Measurements from ENCODE around the gene SMIM10L2A. TPM values are rescaled to one million over a fixed set of nuclear protein-coding genes. Genes with fewer than 3 reads are reported as not detected.

Gene SMIM10L2A
- total RNA-seq, 2 donors from 2014 or later: 0.27 to 0.35 TPM

DNA sequence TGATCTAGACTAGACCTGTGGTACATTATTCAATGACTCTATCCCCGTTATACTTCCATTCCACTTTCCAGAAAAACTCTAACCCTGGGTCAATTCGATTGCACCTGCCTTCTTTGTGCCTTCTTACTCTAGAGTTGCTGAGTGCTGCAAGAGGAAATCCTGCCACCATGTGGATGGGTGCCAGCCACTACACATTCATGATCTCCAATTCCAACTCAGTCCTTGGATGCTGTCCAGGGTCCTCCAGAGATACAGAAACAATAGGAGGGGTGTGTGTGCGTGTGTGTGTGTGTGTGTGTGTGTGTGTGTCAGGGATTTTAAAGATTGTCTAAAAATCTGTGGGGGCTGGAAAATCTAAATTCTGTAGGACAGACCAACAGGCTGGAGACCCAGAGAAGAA, 55.8 kb downstream of the SMIM10L2A start:
- Histone ChIP-seq H3K4me1 (no peaks in the 10 kb centered on the region), H3K27me3 (no peaks in the 10 kb centered on the region), H3K4me3 (no peak overlapping the region), H3K27ac (no peak overlapping the region), H3K9ac (ENCODE audit: low read depth in 2 of 2, low read length in 2 of 2) (no peak overlapping the region), H3K9me3 (no peaks in the 10 kb centered on the region), H3K36me3 (no peaks in the 10 kb centered on the region)
- intact Hi-C loops (cut with DNase I): no loop called here
- TF ChIP-seq, protein P1, sequence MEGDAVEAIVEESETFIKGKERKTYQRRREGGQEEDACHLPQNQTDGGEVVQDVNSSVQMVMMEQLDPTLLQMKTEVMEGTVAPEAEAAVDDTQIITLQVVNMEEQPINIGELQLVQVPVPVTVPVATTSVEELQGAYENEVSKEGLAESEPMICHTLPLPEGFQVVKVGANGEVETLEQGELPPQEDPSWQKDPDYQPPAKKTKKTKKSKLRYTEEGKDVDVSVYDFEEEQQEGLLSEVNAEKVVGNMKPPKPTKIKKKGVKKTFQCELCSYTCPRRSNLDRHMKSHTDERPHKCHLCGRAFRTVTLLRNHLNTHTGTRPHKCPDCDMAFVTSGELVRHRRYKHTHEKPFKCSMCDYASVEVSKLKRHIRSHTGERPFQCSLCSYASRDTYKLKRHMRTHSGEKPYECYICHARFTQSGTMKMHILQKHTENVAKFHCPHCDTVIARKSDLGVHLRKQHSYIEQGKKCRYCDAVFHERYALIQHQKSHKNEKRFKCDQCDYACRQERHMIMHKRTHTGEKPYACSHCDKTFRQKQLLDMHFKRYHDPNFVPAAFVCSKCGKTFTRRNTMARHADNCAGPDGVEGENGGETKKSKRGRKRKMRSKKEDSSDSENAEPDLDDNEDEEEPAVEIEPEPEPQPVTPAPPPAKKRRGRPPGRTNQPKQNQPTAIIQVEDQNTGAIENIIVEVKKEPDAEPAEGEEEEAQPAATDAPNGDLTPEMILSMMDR (IDR thresholded peaks at IDR 0.05): no peak
- peak; percentile 44 for DNase-seq

Other genes starting within 250 kb of the SMIM10L2A start
- gene ETDA, start 169.9 kb upstream of the SMIM10L2A start, total RNA-seq: not detected
- gene ETDC, start 112.5 kb upstream of the SMIM10L2A start, total RNA-seq: not detected
- 1 to 10 TPM; 6.5 to 7.3 TPM for gene ZNF75D, start 77.8 kb upstream of the SMIM10L2A start, total RNA-seq
- 1 to 10 TPM; 2.1 to 3.4 TPM for gene ZNF449, start 77.1 kb upstream of the SMIM10L2A start, total RNA-seq
- gene INTS6L, start 98.7 kb downstream of the SMIM10L2A start, total RNA-seq: 10 to 100 TPM; 14.8 to 16.2 TPM

Measured in colonic mucosa (tissue), 4 donors.